Measurements from ENCODE around the gene UFD1. TPM values are rescaled to one million over a fixed set of nuclear protein-coding genes. Genes with fewer than 3 reads are reported as not detected.
A peak's percentile ranks its signal among the peaks of the same experiment; 100 is the strongest.
"Not testable (repeated sequence)": the region's sequence is repeated elsewhere in the genome, so short reads cannot be mapped to it uniquely, and the experiment has no call there.

UFD1 gene
- total RNA-seq, 1 donor from 2014 or later, result 62.8 TPM

DNA sequence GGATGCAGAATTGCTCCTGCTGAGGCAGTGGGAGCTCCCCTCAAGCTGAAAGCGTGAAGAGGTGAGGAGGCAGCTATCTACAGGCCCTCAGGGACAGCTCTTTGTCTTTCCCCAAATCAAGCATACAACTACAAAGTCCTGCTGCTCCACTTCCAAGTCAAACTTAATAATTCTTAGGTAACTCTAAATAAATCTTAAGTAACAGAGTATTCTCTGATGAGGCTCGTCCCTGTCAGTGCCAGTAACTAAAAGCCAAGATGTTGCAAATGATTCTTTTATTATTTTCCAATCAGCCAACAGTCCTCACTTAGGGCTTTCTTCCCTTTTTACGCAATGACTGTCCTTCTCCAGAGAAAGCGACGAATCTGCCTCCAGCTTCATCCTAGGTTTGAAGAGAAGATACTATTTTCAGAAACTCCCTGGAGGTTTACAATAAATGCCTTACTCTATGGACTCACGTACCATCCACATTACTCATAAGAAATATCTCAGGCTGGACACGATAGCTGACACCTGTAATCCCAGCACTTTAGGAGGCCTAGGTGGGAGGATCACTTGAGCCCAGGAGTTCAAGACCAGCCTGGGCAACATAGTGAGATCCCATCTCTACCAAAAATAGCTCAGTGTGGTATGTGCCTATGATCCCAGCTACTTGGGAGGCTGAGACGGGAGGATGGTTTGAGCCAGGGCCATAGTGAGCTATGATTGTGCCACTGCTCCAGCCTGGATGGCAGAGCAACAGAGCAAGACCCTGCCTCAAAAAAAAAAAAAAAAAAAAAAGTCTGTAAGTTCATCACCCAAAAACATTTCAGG is 28.4 kb downstream of the UFD1 start:
- no peak for DNase-seq (ENCODE audit: low read depth)

DNA sequence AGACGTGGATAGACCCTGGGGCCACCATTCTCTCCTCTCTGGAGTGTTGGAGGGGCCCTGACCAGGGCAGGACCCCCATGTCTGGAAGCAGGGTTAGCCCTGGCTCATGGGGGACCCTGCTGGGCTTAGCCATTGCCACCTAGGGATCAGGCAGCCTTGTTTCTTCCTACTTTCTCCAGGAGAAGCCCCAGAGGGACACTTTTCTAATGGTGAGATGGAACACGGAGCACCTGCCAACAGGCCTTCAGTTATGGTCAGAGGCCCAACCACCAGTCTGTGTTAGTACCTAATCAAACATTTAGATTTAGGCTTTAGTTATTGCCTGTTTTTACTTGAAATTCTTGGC is 29.6 kb downstream of the UFD1 start:
- DNase-seq (ENCODE audit: low read depth), result no peak

DNA sequence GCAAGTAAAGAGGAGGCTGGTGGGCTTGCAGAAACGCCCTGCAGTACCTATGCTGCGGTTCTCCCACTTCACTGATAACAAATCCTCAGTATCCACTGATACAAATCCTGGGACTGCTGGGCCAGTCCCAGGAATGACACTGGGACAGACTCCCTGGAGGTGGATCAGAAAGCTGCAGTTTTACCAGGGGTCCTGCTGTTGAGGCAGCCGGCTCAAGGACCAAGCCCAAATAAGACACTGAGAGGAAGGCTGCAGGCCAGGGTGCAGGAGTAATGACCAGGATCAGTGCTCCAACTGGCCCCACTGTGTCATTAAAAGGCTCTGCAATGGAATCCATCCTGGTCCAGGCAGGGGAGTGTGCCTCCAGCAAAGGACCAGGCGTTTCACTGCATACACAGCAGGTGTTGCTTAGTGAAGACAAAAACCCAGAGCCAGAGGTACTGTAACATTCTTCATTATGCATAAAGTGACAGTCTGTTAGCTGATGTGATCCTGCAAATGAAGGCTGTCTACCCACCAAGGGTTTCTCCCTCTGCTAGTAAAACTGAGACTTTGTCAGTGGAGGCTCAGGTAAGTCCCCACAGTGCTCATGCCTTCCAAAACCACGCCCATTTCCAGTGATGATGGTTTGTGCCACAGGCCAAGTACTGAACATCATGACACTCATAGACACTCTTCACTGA is 30.1 kb downstream of the UFD1 start:
- no peak for DNase-seq (ENCODE audit: low read depth)

DNA sequence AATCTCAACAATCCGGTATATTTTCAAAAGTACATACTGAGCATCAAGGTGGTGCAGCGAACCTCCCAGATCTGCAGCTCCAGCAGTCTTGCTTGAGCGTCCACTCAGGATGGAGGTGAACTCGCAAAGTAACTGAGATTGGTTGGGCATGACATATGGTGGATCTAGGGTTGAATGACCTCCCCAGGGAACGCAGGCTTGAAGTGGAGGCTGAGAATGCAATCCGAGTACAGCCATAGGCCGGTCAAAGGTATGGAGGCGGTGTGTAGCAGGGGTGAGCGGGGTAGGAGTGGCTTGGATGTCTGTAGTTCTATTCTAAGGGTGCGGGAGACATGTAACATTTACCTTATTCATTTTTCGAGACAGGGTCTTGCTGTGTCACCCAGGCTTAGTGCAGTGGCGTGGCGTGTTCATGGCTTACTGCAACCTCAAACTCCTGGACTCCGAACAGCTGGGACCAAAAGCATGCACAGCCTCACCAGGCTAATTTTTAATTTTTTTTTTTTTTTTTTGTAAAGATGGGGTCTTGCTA is 30.9 kb downstream of the UFD1 start:
- peak; percentile 66 for DNase-seq (ENCODE audit: low read depth)

DNA sequence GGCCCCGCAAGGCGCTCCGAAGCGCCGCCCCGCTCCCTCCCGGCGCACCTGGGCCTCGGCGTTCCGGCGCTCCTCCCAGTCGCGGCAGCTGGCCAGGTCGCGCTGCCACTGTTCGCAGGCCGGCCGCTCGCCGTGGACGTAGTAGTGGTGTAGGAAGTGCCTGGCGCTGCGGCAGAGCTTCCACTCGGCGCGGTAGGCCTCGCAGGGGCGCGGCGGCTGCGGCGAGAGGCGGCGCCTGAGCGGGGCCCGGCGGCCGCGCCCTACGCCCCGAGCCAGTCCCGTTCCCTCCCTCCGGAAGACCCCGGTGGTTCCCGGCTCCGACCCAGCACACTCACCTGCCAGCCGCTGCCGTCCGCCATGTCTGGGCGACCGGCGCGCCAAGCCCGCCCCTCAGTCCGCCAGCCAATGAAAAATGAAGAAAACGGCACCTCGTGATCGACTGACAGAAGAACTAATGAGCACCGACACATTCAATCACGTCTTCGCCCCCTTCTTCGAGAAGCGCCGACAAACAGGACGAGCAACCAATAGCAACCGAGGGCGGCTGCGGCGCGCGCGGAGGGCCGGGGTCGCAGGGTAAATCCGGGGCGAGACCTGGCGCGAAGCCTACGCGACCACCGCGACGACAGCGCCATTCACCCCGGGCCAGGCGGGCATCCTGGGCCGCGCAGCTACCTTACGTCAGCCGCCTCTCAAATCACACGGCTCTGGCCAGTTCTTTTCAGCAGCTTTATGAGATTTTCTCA is 31.5 kb downstream of the UFD1 start, which contains the start of gene C22orf39:
TSS of gene C22orf39 (minus strand) at position 382 of the 746 bp plus-strand sequence. CDS start at position 359, 23 bp downstream.
- peak; percentile 94 for DNase-seq (ENCODE audit: low read depth)

DNA sequence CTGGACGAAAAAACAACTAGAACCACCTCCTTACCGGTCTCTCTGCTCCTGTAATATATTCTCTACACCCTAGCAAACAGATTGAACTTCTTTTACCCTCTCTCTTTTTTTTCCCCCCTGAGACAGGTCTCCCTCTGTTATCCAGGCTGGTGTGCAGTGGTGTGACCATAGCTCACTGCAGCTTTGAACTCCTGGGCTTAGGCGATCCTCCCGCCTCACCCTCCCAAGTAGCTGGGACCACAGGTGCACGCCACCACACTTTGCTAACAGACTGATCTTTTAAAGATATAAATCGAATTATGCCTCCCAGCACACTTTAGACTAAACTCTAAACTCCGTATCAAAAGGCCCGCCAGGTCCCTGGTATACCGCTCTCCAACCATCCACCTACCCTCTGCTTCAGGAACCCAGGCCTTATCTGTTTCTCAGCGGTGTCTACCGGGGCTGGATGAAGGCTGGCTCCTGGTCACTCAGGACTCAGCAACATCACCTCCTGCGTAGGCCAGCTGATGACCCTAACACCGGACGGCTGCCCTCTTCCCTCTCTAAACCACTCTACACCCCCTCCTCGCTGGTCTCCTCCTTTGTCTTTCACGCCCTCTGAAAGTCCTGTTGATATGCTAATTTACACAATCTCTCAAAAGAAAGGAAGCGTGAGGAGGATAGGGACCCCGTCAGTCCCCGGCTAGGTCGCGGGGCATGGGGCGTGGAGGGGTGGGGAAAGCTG is 32.2 kb downstream of the UFD1 start:
- DNase-seq (ENCODE audit: low read depth), result no peak

DNA sequence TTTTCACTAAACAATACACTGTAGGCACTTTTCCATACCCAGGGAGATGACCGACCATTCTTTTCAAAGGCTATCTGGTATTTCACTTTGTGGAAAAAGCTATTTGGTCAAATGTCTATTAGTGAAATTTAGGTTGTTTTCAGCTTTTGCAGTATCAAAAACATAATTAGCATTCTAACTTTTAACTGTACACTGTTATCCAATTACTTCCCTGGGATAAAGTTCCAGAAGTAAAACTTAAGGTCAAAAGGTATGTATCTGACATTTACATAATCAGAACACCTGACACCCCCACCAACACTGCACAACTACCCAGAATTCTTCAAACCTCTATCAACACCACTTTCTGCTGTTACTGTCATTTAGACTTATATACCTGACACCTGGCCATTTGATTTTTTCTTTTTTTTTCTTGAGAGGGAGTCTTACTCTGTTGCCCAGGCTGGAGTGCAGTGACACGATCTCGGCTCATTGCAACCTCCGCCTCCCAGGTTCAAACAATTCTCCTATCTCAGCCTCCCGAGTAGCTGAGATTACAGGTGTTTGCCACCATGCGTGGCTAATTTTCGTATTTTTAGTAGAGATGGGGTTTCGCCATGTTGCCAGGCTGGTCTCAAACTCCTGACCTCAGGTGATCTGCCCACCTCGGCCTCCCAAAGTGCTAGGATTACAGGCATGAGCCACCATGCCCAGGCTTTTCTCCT is 33.6 kb downstream of the UFD1 start:
- DNase-seq (ENCODE audit: low read depth), result not testable (repeated sequence)

DNA sequence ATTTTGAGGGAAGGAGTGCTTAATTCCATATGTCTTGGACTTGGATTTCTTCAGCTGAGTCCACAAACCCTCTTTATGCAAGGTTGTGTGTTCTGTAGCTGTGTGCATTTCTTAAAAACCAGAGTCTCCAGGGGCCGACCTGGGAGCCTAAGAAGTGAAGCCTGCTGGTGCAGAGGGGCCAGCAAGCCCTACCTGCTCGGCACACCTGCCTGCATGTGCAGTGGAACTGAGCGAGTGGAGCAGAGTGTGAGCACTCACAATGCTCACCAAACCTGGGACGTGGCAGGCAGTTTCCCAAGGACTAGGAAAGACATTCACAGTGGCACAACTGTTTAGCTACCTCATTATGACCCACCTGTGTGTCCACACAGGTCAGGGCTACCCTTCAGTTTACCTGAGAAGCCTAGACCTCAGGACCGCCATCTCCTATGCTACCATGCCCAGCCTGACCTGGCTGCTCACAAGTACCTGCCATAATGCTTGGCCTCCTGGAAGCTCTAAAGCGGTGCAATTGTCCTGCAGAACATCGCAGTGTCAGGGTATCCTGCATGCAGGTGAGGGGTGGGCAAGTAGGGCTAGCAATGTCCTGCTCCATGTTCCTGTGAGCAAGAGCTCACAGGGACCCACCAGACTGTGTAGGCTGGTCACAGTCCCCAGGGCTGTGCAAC is 35.3 kb downstream of the UFD1 start:
- no peak for DNase-seq (ENCODE audit: low read depth)

DNA sequence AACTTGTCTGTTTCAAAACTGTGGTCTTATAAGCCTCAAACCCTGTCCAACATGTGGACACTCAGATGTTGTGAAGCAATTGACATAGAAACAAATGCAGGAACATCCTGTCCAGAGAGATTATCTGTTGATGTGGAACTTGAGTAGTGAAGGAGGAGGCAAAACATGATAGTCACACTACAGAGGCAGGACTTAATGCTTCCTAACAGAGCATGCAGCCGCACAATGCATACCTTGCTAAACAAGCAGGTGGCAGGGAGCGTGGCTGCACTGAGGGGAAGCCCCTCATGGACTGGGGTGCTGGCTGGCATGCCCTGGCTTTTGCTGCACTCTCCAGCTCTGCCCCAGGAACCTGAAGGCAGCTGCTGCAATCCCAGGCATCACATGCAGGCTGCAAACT is 36.8 kb downstream of the UFD1 start:
- DNase-seq (ENCODE audit: low read depth), result no peak

DNA sequence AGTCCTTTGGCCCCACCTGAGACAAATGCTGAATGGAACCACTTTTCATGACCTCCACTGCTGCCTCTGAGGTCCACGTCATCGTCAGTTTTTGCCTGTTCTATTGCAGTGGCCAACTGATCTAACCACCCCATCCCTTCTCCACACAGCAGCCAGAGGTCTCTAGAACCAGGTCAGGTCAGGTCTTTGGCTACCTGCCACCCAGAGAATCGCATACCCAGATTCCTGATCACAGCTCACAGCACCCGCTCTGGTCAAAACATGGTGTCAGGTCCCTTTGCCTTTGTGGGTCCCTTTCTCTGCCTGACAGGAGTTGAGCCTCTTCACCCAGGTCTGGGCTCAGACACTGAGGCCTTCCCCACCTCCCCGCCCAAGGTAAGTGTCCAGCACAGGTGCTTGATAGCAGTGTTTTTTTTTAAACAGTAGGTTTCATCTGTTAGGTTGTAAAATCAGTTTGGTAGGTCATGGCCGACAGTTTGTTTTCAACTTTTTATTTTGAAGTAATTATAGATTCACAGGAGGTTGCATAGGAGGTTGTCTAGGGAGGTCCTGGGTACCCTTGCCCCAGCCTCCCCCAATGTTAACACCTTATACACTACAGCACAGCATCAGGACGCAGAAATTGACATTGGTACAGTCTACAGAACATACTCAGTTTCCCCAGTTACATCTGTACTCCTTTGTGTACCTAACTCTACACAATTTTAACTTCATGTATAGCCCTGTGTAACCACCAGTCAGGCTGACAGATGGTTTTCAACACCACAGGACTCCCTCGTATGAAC is 38.4 kb downstream of the UFD1 start:
- no peak for DNase-seq (ENCODE audit: low read depth)

DNA sequence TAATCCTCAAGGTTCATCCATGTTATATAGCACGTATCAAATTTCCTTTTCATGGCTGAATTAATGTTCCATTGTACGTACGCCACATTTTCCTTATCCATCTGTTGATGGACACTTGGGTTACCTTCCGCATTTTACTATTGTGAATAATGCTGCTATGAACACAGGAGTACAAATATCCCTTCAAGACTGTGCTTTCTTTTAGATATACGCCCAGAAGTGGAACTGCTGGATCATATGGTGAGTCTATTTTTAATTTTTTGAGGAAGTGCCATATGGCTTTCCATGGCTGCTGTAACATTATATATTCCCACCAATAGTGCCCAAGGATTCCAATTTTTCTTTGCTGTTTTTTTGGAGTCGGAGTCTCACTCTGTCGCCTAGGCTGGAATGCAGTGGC is 40.7 kb downstream of the UFD1 start:
- no peak for DNase-seq (ENCODE audit: low read depth)

DNA sequence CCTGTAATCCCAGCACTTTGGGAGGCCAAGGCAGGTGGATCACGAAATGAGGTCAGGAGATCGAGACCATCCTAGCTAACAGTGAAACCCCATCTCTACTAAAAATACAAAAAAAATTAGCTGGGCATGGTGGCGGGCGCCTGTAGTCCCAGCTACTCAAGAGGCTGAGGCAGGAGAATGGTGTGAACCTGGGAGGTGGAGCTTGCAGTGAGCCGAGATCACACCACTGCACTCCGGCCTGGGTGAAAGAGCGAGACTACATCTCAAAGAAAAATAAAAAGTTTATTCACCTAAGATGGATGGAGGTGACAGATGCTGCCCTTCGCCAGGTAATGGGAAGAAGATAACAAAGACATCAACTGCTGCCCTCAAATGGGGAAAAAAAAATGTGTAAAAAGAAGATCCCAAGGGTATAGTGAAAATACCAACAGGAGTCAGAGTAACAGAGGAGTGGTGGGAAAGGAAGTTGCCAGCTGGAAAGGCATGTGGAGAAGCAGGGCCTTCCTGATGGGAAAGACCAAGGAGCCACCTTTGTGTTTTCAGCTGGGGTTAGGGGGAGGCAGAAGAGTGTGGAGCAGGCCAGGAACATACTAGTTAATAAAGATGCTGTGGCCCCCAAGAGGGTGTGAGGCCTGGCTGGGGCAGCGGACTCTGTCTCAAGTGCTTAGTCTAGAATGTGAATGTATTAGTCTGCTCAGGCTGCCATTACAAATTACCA is 42.4 kb downstream of the UFD1 start:
- DNase-seq (ENCODE audit: low read depth), result not testable (repeated sequence)

DNA sequence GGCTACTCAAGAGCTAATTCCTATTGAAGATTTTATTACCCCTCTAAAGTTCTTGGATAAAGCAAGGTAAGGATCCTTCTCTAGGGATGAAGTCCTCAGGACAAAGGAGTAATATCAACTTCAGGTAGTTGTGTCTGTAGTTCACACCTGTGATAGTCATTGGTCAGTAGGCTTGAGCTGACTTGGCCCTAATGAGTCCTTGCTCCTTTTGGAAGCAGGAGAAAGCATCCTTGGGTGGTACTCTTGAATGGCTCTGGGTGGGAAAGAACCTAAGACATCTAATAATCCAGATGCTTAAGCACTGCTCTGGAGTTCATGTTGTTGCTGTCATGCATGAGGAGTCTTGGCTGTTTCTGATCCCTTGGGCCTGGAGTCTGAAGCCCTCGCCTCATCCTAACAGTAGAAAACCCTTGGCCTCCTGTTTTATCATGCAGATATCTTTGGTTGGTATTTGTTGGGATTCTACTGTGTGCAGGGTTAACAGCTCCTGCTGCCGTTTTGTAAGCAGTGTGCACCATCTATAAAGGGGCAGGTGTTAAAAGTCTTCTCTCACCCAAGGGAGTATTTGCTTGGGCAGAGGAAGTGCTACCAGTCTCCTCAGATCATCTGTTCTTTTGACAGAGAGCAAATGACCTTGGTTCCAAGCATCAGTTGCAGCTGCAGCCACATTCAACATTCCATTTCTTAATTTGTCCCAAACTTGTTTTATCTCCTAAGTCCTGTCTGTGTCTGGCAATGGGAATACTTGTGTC is 44.0 kb downstream of the UFD1 start:
- DNase-seq (ENCODE audit: low read depth), result no peak

DNA sequence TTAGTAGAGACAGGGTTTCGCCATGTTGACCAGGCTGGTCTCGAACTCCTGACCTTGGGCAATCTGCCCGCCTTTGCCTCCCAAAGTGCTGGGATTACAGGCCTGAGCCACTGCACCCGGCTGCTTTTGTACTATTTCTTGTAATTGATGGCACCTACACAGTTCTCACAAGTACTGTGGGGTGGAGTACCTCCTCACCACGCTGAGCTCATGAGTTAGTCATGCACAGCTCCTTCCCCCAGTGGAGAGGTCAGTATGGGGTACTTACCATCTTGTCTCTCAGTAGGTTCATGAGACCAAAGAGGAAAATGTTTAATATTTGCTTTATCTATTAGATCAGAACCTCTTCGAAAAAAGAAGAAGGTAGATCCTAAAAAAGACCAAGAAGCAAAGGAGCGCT is 44.6 kb downstream of the UFD1 start:
- no peak for DNase-seq (ENCODE audit: low read depth)

DNA sequence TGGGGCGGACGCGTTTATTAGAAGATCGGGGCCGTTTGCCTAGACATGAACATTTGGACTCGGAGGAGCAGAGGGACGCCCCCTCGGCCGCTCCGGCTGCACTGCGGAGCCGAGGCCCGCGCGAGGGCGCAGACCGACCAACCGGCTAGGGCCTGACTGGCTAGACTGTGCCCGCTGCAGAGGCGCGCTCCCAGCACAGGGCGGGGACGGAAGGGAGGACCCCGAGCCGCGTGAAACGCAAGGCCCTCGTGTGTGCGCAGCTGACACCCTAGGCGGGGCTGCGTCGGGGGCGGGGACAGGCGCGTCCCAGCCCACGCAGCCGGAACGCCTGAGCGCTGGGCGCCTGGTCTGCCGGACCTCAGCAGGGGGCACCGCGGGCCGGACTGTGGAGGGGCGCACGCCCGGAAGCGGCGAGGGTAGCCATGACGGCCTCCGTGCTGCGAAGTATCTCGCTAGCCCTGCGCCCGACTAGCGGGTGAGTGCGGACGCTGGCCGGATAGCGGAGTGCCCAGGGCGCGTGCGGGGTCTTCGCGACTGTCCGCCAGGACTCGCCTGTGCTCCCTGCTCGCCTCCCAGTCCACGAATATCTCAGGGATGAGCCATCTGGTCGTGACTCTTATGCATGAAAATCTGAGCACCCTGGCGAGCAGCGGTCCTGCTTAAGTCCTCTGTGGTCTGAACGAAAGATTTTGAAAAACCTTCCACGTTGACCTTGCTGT is 46.7 kb downstream of the UFD1 start, which contains the start of gene MRPL40:
TSS of gene MRPL40 (plus strand) at position 413 of the 719 bp plus-strand sequence. CDS start at position 423, 10 bp downstream.
- peak; percentile 97 for DNase-seq (ENCODE audit: low read depth)

DNA sequence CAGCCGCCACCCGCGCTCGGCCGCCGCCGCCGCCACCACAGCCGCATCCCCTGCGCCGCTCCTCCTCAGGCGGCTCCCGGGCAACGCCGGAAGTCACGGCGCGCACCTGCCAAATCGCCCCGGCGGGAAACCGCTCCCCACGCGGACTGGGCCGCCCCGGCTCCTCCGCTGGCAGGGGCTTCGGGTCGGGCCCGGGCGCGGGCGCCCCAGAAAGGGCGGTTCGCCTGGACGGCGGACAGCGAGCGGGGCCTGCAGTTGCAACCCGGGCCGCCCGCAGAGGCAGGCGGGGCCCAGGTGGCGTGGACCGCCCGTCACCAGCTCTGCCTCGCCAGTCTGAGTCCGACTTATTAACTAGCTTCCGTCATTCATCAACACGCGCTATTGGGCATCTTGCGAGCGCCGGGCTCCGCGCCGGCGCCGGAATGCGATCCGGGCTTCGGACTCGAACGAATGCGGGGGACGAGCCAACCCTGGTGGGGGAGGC is 47.3 kb downstream of the UFD1 start, which contains the start of gene HIRA:
TSS of gene HIRA (minus strand) at position 85 of the 484 bp plus-strand sequence. CDS start 257 bp downstream, outside the sequence.
- peak; percentile 81 for DNase-seq (ENCODE audit: low read depth)

Measured in myocyte (in vitro differentiated cells).